GM12875 (cell line): Measurements from ENCODE around the gene TNFRSF25.
A peak's percentile ranks its signal among the peaks of the same experiment; 100 is the strongest.

ENCODE experiments used
- H3K4me3 ChIP-seq: one replicate; pipeline ENCODE4 v1.5.1; 2011; ENCODE audit warnings: low read depth, low read length, control low read depth
- TF ChIP-seq, protein P1 (sequence below): IDR thresholded peaks from 2 replicates; pipeline ENCODE4 v1.5.1; 2011; ENCODE audit warnings: low read depth, mild to moderate bottlenecking, control low read depth, inconsistent platforms, low read length, moderate library complexity, borderline replicate concordance; ENCODE audit not compliant: insufficient read depth

The TNFRSF25 gene

DNA sequence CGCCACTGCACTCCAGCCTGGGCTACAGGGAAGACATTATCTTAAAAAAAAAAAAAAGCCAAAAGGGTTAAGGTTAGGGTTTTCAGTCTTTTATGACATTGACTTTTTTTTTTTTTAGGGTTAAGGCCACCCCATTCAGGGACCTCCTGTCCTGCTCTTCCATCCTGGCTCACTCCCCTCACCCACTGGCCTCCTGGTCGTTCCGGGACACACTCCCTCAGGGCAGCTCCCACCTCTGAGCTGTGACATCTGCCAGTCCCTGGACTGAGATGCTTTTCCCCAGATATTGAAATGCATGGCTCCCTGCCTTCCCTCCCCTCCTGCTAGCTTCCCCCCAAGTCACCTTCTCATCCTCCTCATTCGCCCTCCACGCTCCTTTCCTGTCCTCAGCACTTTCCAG lies 15.8 kb upstream of the TNFRSF25 start:
- H3K4me3 ChIP-seq, result no peak overlapping the region
- TF ChIP-seq, protein P1, sequence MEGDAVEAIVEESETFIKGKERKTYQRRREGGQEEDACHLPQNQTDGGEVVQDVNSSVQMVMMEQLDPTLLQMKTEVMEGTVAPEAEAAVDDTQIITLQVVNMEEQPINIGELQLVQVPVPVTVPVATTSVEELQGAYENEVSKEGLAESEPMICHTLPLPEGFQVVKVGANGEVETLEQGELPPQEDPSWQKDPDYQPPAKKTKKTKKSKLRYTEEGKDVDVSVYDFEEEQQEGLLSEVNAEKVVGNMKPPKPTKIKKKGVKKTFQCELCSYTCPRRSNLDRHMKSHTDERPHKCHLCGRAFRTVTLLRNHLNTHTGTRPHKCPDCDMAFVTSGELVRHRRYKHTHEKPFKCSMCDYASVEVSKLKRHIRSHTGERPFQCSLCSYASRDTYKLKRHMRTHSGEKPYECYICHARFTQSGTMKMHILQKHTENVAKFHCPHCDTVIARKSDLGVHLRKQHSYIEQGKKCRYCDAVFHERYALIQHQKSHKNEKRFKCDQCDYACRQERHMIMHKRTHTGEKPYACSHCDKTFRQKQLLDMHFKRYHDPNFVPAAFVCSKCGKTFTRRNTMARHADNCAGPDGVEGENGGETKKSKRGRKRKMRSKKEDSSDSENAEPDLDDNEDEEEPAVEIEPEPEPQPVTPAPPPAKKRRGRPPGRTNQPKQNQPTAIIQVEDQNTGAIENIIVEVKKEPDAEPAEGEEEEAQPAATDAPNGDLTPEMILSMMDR, result no peak

DNA sequence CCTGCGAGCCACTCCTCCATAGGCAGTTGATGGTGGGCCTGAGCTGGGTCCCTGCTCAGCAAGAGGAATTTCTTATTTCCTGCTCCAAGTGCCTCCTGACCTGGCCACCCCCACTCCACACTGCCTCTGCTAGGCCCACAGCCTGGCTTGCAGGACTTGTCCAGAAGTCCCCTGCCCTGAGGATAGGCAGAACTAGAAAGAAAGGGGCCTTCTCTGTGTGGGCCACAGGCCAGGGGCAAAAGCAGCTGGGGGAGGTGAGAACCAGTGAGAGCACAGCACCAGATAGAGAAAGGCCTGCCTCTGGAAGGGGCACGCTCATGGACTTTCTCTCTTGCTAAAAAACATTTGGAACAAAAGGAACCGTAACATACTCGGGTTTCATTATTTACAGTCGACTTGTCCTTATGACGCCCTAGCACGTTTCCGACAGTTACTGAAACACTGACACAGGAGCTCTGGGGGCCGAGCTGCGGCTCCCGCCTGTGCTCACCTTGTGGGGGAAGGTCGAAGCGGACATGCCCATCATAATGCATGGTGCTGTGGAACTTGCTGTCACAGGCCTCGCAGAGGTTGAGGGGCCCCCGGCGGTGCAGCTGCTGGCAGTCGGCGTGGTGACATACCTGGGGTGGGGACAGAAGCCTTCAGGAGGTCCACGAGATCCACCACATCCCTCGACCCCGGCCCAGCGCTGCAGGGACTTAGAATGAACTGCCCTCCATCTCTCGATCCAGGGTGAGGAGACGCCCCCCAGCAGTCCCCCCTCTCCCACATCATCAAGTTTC lies 11.3 kb upstream of the TNFRSF25 start:
- no peak overlapping the region for H3K4me3 ChIP-seq
- TF ChIP-seq, protein P1, result no peak

DNA sequence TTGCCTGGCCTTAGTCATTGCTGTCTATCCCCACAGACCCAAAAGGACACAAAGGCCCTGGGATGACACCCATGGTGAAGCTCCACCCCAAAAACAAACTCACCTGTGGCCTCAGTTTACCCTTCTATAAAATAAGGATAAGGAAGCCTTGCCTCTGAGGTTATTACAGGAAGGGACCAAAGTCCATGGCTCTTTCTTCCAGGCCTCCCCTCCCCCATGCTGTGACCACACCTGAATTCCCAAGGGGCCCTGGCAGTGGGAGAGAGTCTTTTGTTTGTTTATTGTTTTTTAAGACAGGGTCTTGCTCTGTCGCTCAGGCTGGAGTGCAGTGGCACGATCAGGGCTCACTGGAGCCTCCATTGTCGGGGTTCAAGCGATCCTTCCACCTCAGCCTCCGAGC lies 10.5 kb upstream of the TNFRSF25 start:
- TF ChIP-seq, protein P1, result no peak
- no peak overlapping the region for H3K4me3 ChIP-seq

DNA sequence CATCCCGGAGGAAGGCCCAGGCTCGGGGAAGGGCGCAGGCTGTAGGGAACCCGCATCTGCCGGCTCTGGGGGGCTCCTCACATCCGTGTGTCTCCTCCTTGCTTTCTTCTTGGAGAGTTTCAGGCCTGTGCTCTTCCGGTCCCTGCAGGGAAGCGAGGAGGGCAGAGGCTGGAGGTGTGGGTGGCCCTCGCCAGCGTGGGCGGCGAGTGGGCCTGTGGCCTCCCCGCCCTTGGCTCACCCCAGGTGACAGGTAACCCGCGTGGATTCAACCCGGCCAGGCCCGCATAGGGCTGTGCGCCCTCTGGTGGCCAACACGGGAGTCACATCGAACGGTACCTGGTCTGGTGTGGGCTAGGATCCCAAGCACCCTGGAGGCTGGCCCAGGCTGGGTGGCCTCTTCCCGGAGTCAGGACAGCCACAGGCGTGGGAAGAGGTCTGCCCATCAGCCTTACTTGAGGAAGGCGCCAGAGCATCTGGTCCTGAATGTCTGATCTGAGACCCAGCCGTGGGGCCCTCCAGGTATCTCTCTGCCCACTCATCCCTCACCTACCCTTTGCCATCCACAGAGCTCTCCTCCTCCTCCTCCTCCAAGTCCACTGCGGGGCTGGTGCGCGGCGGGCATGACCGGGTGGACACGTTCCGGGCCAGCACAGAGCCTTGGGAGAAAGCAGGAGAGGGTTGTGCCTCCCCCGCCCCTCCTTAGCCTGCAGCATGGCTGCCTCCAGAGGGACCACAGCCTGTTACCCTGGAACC lies 9.6 kb upstream of the TNFRSF25 start:
- TF ChIP-seq, protein P1, result peak; percentile 97
- no peak overlapping the region for H3K4me3 ChIP-seq

DNA sequence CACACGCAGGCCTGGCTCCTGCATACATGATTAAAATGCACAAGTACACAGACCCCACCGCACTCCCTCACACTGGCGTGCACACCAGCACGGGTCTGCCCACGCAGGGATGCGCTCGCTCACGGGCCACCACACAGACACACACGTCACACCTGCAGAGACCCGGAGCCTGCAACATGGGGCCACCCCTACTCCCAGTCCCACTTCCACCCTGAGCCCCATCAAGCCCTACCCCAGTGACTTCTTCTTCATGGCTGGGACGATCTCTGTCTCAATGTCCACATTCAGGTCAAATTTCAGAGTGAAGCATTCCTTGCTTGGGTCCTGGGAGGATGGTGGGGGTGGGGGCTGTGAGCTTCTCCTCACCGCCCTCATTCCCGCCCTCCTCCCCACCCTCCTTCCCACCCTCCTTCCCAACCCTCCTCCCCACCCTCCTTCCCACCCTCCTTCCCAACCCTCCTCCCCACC lies 8.9 kb upstream of the TNFRSF25 start:
- TF ChIP-seq, protein P1, result no peak
- H3K4me3 ChIP-seq, result no peak overlapping the region

DNA sequence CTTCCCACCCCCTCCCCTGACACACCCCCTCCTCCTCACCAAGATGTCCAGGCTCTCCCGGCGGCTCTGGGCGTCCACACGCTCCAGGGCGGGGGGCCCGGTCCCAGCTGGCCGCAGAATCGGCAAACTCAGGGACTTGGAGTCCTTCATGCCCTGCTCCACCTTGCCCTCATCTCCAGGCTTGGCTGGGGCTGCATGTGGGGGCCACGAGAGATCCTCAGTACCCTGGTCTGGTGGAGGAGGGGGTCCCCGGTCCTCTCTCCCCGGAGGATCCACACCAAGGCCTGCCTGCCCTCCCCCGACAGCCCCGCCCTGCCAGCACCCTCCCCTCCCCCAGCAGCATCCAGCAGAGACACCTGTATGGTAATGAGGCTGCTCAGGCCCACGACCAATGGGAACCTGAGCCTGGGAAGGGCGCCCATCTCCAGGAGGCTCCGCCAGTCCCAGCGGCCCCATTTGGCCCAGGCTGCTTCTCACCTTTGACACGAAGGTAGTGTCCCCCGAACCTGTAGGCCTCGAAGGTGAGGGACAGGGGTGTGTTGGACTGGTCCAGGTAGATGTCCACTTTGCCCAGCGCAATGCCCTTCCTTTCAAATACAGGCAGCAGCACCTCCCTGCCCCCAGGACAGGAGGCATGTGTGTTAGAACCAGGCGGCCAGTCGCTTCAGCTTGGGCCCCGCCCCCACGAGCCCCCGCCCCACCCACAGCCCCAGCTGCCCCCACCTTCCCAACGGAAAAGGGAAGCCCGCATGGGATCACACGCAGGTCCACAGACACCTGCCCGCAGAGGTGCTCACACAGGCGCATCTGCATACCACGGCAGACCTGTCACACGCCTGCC lies 8.2 kb upstream of the TNFRSF25 start:
- TF ChIP-seq, protein P1, result no peak
- no peak overlapping the region for H3K4me3 ChIP-seq
